NCI-H748 (cell line): ENCODE results near the gene PCDH9.

ENCODE experiments used
- DNase-seq: peaks from one replicate; lab custom pipeline; 2025; ENCODE audit not compliant: unreplicated experiment; lab: John Stamatoyannopoulos, UW

The PCDH9 gene

GRCh38 chr13:66794340-66795031 lies 435.6 kb downstream of the PCDH9 start:
- no peak for DNase-seq

GRCh38 chr13:66790861-66791260 lies 439.3 kb downstream of the PCDH9 start:
- no peak for DNase-seq

- no peak for DNase-seq
Measured at GRCh38 chr13:66781241-66781640, 448.9 kb downstream of the PCDH9 start.

- DNase-seq: no peak
Measured at GRCh38 chr13:66780814-66781213, 449.3 kb downstream of the PCDH9 start.

DNA sequence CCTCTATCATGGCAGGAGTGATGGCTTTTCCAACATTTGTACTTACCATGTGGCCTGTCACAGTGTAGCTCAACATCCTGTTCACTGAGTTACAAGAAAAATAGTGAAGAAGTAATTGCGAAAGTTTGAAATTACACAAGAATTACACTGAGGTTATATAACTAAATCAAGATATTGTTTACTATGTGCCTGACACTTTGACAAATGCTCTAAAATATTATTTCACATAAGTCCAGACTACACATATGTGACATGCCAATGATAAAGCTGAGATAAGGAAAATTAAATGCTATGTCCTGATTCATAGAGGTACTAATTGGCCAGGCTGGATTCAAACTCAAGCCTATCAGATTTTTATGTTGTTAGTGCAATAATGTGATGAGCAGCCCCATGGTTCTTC lies 451.7 kb downstream of the PCDH9 start:
- DNase-seq: no peak

DNA sequence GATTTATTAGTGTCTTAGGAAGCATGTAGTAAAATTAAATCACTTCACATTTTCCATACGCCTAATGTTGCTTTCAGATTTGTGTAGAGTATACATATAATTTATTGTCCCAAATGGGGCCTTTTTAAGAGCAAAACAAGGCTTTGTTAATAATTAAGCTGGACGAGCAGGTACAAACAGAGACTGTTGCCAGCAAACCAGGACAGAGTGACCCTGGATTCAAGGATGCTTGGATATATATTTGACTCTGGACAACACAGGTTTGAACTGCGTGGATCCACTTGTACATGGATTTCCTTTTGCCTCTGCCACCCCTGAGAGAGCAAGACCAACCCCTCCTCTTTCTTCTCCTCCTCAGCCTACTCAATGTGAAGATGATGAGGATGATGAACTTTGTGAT lies 454.9 kb downstream of the PCDH9 start:
- no peak for DNase-seq

DNA sequence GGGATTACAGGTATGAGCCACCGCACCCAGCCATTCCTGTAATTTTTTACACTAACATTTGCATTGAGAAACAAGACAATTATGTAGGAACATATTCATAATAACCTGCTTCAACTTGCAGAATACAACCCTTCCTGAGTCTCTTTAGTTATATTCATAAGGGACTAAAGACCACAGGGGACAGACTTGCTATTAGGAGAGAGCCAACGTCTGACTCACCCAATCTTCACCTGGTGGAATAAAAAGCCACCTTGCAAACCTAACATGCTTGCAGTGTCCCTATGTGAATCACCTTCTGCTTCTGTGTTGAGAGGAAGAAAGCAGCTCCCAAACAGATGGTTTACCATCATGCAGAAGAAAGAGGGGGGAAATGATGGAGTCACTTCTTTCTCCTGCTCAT lies 456.1 kb downstream of the PCDH9 start:
- no peak for DNase-seq

GRCh38 chr13:66765559-66765958 lies 464.6 kb downstream of the PCDH9 start:
- peak; percentile 22 for DNase-seq

- DNase-seq: peak; percentile 4
Measured at GRCh38 chr13:66760678-66761077, 469.5 kb downstream of the PCDH9 start.

GRCh38 chr13:66759919-66760318 lies 470.2 kb downstream of the PCDH9 start:
- no peak for DNase-seq

DNA sequence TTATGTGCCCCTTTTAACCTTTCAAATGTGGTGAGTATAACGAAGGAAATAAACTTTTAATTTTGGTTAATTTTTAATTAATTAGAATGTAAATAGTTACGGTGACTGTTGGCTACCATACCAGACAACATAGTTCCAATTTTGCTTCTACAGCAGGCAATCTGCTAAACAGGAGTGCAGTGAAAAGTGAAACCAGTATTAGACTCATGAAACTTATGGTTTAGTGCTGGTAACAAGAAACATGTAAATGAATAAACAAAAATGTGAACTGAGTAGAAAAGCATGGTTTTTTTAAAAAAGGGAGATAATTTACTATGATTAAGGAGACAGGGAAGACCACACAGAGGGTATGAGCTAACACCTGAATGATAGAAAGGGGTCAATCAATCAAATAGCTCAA lies 478.4 kb downstream of the PCDH9 start:
- DNase-seq: no peak

- no peak for DNase-seq
Measured at GRCh38 chr13:66748712-66749111, 481.4 kb downstream of the PCDH9 start.

DNA sequence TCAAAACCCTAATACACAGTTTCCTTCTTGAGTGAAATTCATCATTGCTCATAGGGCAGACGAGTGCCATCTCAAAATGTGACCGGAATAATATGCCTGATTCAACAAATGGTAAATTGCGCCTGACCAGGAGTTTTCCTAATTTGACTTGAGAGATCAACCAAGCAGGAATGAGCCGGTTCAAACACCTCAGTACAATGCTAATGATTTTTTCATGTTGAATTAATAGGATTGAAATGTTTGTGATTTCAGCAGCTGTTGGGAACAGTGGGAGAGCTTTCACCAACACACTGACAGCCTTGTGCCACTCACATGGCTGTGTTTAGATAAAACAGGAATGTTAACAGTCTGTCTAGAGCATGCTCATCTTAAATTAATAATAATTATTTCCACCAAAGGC lies 484.8 kb downstream of the PCDH9 start:
- DNase-seq: peak; percentile 80

- no peak for DNase-seq
Measured at GRCh38 chr13:66723576-66723975, 506.6 kb downstream of the PCDH9 start.

GRCh38 chr13:66716538-66716937 lies 513.6 kb downstream of the PCDH9 start:
- no peak for DNase-seq

- no peak for DNase-seq
Measured at GRCh38 chr13:66714795-66715194, 515.3 kb downstream of the PCDH9 start.

- DNase-seq: no peak
Measured at GRCh38 chr13:66704110-66704509, 526.0 kb downstream of the PCDH9 start.

- DNase-seq: no peak
Measured at GRCh38 chr13:66703597-66703996, 526.5 kb downstream of the PCDH9 start.

DNA sequence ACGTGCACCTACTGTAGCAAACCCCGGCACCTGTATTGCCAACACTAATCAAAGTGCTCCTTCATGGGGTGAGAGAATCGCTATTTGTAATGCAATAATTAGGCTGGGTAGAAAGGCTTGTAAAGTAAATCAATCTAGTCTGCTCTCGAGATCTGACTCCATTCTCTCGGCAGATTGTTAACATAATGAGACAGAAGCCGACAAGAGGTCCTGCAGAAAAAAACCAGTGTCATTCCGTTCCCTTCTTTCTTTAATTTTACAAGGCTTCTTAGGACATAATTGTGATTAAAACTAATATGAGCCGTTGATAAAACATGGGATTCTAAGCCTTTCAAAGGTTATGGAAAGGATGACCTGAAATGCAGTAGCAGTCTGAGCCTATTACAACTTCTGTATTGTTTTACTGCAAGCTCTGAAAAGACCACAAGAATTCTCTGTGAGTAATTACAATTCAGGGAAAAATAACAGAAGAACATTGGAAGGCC lies 530.0 kb downstream of the PCDH9 start:
- DNase-seq: no peak

DNA sequence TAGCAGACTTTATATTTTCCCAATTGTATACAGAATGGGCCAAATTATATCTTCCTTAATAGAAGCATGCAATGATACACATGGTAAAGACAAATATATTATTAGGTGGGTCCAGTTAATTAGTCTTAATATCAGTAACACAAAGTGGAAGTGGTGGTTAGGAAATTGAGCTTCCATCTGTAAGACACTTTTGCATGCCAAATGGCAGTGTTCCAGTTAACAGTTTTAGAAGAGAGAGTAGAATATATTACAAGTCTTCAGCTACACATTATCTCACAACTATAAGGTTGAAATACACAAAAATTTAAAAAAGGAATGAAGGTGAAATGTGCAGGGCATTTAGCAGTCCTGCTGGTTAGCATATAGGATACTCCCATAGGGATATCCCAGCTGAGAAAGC lies 536.5 kb downstream of the PCDH9 start:
- DNase-seq: no peak

- no peak for DNase-seq
Measured at GRCh38 chr13:66691149-66691548, 539.0 kb downstream of the PCDH9 start.

- DNase-seq: peak; percentile 52
Measured at GRCh38 chr13:66689628-66690027, 540.5 kb downstream of the PCDH9 start.

GRCh38 chr13:66689037-66689619 lies 541.0 kb downstream of the PCDH9 start:
- peak; percentile 20 for DNase-seq
